ENCODE measurements around the gene MGRN1.

DNA sequence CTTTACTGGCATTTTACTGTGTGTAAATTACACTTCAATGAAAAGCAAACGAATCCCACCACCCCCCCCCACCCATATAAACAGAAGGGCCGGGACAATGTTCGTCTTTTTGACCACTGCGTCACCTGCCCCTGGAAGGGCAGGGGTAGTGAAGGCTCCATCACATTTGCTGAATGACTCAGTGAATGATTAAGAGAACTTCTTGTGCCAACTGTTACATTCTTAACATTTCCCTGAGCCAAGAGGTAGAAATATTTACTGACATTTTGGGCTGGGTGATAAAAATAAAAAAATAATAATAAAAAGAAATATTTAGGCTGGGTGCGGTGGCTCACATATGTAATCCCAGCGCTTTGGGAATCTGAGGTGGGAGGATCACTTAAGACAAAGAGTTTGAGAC lies 44.4 kb upstream of the MGRN1 start:
- TF ChIP-seq, protein P1, sequence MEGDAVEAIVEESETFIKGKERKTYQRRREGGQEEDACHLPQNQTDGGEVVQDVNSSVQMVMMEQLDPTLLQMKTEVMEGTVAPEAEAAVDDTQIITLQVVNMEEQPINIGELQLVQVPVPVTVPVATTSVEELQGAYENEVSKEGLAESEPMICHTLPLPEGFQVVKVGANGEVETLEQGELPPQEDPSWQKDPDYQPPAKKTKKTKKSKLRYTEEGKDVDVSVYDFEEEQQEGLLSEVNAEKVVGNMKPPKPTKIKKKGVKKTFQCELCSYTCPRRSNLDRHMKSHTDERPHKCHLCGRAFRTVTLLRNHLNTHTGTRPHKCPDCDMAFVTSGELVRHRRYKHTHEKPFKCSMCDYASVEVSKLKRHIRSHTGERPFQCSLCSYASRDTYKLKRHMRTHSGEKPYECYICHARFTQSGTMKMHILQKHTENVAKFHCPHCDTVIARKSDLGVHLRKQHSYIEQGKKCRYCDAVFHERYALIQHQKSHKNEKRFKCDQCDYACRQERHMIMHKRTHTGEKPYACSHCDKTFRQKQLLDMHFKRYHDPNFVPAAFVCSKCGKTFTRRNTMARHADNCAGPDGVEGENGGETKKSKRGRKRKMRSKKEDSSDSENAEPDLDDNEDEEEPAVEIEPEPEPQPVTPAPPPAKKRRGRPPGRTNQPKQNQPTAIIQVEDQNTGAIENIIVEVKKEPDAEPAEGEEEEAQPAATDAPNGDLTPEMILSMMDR (conservative IDR thresholded peaks at IDR 0.05 in 1 of 2, IDR thresholded peaks at IDR 0.05 in 1 of 2; ENCODE audit: low read depth in 1 of 2, low read length in 2 of 2) = no peak
- TF ChIP-seq EZH2 (IDR thresholded peaks at IDR 0.05; ENCODE audit: low read length, missing control alignments) = no peak

Data from fibroblast of lung (primary cell).